ENCODE measurements around the gene NEK10.

The NEK10 gene

DNA sequence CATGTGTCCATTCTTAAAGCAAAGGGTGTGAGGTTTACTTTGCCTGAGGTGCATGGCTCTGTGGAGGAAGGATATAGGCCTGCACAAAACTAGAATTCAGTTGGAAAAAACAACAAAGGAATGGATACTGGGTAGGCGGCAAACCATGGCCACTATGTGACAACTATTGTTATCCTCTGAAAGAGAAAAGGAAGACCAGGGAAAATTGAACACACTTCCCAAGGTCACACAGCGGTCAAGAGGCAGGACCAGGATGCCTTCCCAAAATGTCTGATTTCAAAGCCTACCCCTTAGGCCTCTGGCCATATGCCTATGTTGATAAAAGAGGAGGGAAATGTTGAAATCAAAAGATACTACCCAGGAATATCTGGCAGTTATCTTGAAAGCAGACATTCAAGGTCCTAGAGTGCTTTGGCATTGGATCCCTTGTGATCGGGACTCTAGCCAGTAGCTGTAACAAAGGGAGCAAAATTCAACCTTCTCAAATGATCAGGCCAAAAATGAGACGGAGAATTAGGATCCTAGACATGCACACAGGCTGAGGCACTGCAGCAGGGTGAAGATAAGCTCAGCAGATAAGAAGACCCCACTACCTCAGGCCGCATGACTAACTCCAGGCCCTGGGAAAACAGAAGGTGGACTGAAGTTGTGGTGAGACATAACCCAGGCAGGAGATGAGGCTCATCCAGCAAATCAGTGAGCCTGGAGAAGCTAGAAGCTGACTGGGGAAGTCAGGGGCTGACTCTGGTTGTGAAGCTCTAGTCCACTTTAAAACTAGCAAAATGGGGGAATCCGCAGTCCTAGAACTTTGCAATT is 292.2 kb downstream of the NEK10 start:
- no peak overlapping the region for H3K4me3 ChIP-seq
- no peak for TF ChIP-seq CTCF (IDR thresholded peaks at IDR 0.05)
- H3K27ac ChIP-seq = no peak overlapping the region
- DNase-seq (ENCODE audit: low spot score) = no peak

GRCh38 chr3:27074914-27075313 is 294.3 kb downstream of the NEK10 start:
- no peak overlapping the region for H3K27ac ChIP-seq

GRCh38 chr3:27073912-27074311 is 295.3 kb downstream of the NEK10 start:
- no peak for TF ChIP-seq CTCF (IDR thresholded peaks at IDR 0.05)
- no peak for DNase-seq (ENCODE audit: low spot score)

More at GRCh38 chr3:27074914-27075313, 294.3 kb downstream of the NEK10 start:
- TF ChIP-seq CTCF (IDR thresholded peaks at IDR 0.05) = no peak
- H3K4me3 ChIP-seq = no peak overlapping the region
- DNase-seq (ENCODE audit: low spot score) = no peak

DNA sequence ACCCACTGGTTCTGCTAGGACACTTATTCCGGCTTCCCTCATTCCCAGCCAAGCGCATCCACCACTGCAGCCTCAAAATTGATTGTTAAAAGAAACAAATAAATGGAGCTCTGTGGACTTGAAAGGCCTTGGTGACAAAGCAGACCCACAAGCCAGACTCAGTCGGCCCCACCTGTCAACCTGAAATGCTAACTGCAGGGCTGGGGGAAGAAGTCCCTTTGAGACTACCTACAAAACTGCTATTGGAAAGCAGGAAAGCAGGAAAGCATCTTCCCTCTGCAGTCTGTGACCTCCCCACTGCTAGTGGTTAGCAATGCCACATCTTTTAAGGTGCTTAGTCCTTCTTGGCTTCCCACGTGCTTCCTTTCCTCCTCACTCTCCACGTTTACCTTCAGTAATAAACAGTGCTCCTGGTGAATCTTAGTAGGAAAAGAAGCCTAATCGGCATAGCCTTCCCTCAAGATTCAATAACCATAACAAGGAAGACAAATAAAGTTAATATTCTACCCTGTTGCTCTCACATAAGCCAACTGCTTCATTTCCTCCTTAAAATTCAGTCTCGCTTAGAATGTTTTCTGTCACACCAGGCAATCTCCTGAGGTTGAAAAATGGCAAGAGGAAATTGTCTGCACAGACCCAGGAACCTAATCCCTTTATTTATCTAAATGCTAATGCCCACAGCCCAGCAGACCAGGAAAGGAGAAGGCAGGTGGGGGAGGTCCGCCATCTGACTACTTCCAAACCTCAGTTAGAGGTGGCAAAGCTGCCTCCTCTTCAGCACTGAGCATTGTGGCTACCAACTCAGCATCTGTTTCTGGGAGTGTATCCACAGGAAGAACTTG is 296.2 kb downstream of the NEK10 start:
- no peak overlapping the region for H3K27ac ChIP-seq
- no peak overlapping the region for H3K4me3 ChIP-seq
- no peak for TF ChIP-seq CTCF (IDR thresholded peaks at IDR 0.05)
- no peak for DNase-seq (ENCODE audit: low spot score)

More at GRCh38 chr3:27073912-27074311, 295.3 kb downstream of the NEK10 start:
- Histone ChIP-seq H3K27ac (no peak overlapping the region), H3K4me3 (no peak overlapping the region)

- Histone ChIP-seq H3K27ac (no peak overlapping the region), H3K4me3 (no peak overlapping the region)
- TF ChIP-seq CTCF (IDR thresholded peaks at IDR 0.05) = no peak
- no peak for DNase-seq (ENCODE audit: low spot score)
Measured at GRCh38 chr3:27060336-27060735, 308.8 kb downstream of the NEK10 start.

All from coronary artery (tissue), 2 donors.